Nephron progenitor cell (in vitro differentiated cells): ENCODE data around the gene DCAF12.
A peak's percentile ranks its signal among the peaks of the same experiment; 100 is the strongest.

Source experiments
- DNase-seq: peaks from one replicate; pipeline ENCODE4 v3.0.0; 2021
- H3K27ac Mint-ChIP-seq: 2 replicates; pipeline ENCODE4 v1.8.0; 2021; ENCODE audit warnings: mild to moderate bottlenecking, moderate library complexity, mixed read lengths
- H3K27me3 Mint-ChIP-seq: 2 replicates; pipeline ENCODE4 v1.8.0; 2021; ENCODE audit warnings: mild to moderate bottlenecking, low read depth, mixed read lengths; ENCODE audit not compliant: poor library complexity
- H3K36me3 Mint-ChIP-seq: 2 replicates; pipeline ENCODE4 v1.8.0; 2021; ENCODE audit warnings: low read depth, mixed read lengths
- H3K4me1 Mint-ChIP-seq: 2 replicates; pipeline ENCODE4 v1.8.0; 2021; ENCODE audit warnings: mixed read lengths
- H3K4me3 Mint-ChIP-seq: 2 replicates; pipeline ENCODE4 v1.8.0; 2021; ENCODE audit warnings: mild to moderate bottlenecking, moderate library complexity, mixed read lengths
- H3K9me3 Mint-ChIP-seq: 2 replicates; pipeline ENCODE4 v1.8.0; 2021; ENCODE audit warnings: mild to moderate bottlenecking, moderate library complexity, mixed read lengths
- TF ChIP-seq, protein P1 (sequence below): fragments of 200-600 bp; sonication (generic); IDR thresholded peaks from 2 replicates; pipeline ENCODE4 v1.5.0; 2021; ENCODE audit warnings: antibody characterized with exemption

Gene DCAF12

DNA sequence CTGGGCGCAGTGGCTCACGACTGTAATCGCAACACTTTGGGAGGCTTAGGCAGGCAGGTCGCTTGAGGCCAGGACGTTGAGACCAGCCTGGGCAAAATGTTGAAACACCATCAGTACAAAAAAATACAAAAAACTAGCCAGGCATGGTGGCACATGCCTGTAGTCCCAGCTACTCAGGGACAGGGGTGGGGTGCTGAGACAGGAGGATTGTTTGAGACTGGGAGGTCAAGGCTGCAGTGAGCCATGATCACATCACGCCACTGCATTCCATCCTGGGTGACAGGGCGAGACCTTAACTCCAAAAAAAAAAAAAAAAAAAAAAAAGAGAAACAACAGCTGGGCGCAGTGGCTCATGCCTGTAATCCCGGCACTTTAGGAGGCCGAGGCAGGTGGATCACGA lies 23.7 kb downstream of the DCAF12 start:
- Mint-ChIP-seq H3K27me3 (no peaks in the 10 kb centered on the region), H3K27ac (no peak overlapping the region), H3K4me3 (no peak overlapping the region), H3K9me3 (no peaks in the 10 kb centered on the region), H3K36me3 (peaks cover 53% of the 10 kb centered on the region), H3K4me1 (no peaks in the 10 kb centered on the region)
- TF ChIP-seq, protein P1, sequence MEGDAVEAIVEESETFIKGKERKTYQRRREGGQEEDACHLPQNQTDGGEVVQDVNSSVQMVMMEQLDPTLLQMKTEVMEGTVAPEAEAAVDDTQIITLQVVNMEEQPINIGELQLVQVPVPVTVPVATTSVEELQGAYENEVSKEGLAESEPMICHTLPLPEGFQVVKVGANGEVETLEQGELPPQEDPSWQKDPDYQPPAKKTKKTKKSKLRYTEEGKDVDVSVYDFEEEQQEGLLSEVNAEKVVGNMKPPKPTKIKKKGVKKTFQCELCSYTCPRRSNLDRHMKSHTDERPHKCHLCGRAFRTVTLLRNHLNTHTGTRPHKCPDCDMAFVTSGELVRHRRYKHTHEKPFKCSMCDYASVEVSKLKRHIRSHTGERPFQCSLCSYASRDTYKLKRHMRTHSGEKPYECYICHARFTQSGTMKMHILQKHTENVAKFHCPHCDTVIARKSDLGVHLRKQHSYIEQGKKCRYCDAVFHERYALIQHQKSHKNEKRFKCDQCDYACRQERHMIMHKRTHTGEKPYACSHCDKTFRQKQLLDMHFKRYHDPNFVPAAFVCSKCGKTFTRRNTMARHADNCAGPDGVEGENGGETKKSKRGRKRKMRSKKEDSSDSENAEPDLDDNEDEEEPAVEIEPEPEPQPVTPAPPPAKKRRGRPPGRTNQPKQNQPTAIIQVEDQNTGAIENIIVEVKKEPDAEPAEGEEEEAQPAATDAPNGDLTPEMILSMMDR = no peak
- no peak for DNase-seq

DNA sequence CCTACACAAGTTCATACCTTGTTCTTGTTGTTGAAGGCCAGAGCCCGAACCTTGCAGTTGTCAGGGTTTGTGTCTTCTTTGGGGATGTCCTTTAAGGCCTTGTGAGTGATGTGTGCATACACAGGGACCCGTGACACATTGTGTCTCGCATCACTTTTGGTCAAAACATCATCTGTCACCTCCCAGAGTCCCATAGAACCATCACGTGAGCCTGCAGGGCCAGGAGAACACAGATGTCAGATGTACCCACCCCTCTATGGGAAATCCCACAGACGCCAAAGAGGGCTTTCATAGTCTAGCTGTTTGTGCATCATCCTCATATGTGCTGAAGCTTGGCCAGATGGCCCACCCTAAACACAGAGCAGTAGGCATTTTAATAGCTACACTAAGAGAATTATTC lies 28.2 kb downstream of the DCAF12 start:
- H3K36me3 Mint-ChIP-seq = peaks cover 52% of the 10 kb centered on the region
- no peak for DNase-seq
- H3K4me3 Mint-ChIP-seq = no peak overlapping the region
- no peaks in the 10 kb centered on the region for H3K27me3 Mint-ChIP-seq
- no peaks in the 10 kb centered on the region for H3K4me1 Mint-ChIP-seq
- H3K9me3 Mint-ChIP-seq = no peaks in the 10 kb centered on the region
- TF ChIP-seq, protein P1 = no peak
- H3K27ac Mint-ChIP-seq = no peak overlapping the region

DNA sequence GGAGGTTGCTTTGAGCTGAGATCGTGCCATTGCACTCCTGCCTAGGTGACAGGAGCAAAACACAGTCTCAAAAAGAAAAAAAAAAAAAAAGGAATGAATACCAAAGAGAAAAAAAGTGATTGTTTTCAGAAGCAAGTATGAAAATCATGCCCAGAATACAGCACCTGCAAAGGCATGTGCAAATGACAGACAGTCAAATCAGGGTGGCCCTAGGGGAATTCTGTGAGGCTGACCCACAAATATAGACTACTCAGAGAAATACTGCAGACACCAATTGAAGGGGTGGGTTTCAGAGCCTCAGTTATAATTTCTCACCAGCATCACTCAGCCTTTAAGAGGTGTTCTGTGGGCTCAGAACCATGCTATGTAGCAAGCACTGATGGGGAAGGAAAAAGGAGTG lies 28.6 kb downstream of the DCAF12 start:
- Mint-ChIP-seq H3K27me3 (no peaks in the 10 kb centered on the region), H3K36me3 (peaks cover 57% of the 10 kb centered on the region), H3K9me3 (no peaks in the 10 kb centered on the region), H3K4me3 (no peak overlapping the region), H3K4me1 (no peaks in the 10 kb centered on the region), H3K27ac (no peak overlapping the region)
- TF ChIP-seq, protein P1 = no peak
- no peak for DNase-seq

DNA sequence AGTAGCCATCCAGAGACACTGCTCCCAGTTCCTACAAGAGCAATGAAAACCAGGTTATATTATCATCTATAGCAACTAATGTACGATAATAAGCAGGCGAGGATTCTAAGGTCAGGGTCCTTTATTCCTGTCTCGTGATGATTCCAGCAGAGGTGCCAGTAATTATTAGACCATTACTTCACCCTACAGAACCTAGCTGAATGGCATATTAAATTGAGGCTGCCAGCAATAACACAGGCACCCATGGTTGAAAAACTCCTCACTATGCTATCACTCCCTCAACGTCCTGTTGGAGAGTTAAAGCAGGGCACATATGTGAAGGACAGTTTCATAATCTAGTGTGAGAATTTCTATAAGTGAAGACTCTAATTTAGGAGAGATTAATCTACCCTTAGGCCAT lies 29.7 kb downstream of the DCAF12 start:
- Mint-ChIP-seq H3K4me3 (no peak overlapping the region), H3K9me3 (no peaks in the 10 kb centered on the region), H3K27ac (no peak overlapping the region), H3K4me1 (no peaks in the 10 kb centered on the region), H3K27me3 (no peaks in the 10 kb centered on the region), H3K36me3 (peaks cover 55% of the 10 kb centered on the region)
- DNase-seq = no peak
- TF ChIP-seq, protein P1 = no peak

DNA sequence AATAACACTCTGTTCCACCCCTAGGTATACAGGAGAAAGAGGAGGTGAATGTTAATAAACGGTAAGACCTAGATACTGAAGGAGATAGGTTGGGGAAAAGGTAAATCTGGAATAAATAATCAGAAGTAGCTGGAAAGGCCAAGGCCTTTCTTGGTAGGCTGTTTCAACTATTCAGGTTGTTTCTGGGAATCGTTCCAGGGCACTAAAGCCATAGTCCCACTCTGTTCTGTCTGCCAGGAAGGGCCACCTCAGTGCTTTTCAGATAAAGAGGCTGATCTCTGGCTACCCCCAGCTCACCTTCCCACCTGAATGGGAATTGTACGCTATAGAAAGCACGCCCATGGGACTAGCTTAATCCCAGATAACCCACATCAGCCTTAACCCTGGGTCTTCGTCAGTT lies 32.9 kb downstream of the DCAF12 start:
- no peak overlapping the region for H3K27ac Mint-ChIP-seq
- DNase-seq = no peak
- TF ChIP-seq, protein P1 = no peak
- no peaks in the 10 kb centered on the region for H3K4me1 Mint-ChIP-seq
- no peaks in the 10 kb centered on the region for H3K27me3 Mint-ChIP-seq
- no peaks in the 10 kb centered on the region for H3K9me3 Mint-ChIP-seq
- H3K36me3 Mint-ChIP-seq = peaks cover 76% of the 10 kb centered on the region
- no peak overlapping the region for H3K4me3 Mint-ChIP-seq

DNA sequence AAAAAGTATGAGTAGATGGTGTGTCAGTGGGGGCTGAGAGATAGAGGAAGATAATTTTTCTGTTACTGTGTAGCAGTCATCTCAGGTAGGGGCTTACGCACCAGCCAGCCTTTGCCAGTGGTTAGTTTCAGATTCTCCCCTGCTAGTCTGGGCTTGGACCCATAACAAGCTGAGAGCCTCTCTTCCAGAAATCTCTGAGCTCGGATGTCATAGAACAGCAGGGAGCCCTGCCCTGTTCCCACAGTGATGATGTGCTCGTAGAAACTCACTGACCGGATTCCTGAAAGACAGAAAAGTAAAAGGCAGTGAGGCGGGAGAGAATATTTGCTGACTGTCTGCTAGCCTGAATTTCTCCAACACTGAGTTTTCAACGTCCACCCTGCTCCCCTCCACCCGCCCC lies 37.2 kb downstream of the DCAF12 start:
- TF ChIP-seq, protein P1 = no peak
- Mint-ChIP-seq H3K27me3 (no peaks in the 10 kb centered on the region), H3K36me3 (peaks cover 70% of the 10 kb centered on the region), H3K4me3 (no peak overlapping the region), H3K9me3 (no peaks in the 10 kb centered on the region), H3K4me1 (no peaks in the 10 kb centered on the region), H3K27ac (peak overlapping the region; percentile 66)
- no peak for DNase-seq
